LNCAP (cell line): Measurements from ENCODE around the gene DPYD.

Experiments used
- TF ChIP-seq, protein P1 (sequence below): fragments of 450-650 bp; IDR thresholded peaks from 2 replicates; pipeline ENCODE4 v1.5.1; 2017; ENCODE audit warnings: mild to moderate bottlenecking

Gene DPYD

DNA sequence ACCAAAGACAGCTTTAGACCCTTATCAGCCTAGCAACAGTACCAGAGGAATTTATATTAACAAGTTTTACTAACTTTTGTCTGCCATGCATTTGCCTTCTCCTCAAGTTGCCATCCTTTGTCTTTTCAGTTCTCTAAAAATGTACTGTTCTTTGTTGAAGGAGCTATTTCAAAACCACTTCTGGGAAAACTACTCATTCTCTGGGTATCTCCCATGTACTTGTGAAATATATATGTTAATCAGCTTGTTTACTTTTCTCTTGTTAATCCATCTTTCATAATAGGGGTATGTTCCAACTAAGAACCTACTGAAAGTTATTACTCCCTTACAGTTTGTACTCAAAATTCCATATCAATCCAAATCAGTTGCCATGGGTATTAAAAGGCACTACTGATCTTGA, 16.3 kb downstream of the DPYD start:
- TF ChIP-seq, protein P1, sequence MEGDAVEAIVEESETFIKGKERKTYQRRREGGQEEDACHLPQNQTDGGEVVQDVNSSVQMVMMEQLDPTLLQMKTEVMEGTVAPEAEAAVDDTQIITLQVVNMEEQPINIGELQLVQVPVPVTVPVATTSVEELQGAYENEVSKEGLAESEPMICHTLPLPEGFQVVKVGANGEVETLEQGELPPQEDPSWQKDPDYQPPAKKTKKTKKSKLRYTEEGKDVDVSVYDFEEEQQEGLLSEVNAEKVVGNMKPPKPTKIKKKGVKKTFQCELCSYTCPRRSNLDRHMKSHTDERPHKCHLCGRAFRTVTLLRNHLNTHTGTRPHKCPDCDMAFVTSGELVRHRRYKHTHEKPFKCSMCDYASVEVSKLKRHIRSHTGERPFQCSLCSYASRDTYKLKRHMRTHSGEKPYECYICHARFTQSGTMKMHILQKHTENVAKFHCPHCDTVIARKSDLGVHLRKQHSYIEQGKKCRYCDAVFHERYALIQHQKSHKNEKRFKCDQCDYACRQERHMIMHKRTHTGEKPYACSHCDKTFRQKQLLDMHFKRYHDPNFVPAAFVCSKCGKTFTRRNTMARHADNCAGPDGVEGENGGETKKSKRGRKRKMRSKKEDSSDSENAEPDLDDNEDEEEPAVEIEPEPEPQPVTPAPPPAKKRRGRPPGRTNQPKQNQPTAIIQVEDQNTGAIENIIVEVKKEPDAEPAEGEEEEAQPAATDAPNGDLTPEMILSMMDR = no peak

- TF ChIP-seq, protein P1 = no peak
These were observed 17.2 kb downstream of the DPYD start for GRCh38 chr1:97903626-97904025.

GRCh38 chr1:97902067-97902466, 18.8 kb downstream of the DPYD start:
- TF ChIP-seq, protein P1 = no peak

DNA sequence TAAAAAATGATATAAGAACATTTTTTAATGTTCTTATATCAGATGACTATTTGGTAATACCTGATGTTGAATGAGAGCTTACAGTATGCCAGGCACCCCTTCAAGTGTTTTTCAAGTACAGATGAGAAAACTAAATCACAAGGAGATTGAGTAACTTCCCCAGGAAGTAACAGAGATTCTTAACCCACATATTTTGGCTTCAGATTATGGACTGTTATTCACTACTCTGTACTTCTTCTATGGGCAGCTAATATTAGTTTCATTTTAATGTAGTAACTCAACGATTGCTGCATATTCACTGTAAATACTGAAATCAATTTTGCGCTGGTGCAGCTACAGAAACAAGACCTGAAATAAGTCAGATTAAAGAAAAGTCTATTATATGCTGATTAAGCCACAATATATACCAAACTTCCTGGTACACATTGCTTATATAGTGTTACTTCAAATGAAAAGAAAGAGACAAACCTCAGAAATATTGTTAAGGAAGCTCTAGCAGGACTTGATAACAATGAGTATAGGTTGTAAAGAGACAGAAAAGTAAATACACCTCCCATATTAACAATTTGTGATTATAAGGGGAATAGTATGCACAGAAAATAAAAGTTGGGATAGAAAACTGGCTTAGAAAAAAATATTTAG, 19.7 kb downstream of the DPYD start:
- TF ChIP-seq, protein P1 = no peak

GRCh38 chr1:97898948-97899347, 21.9 kb downstream of the DPYD start:
- TF ChIP-seq, protein P1 = no peak

GRCh38 chr1:97895278-97895677, 25.6 kb downstream of the DPYD start:
- TF ChIP-seq, protein P1 = no peak

GRCh38 chr1:97893844-97894243, 27.0 kb downstream of the DPYD start:
- TF ChIP-seq, protein P1 = no peak

GRCh38 chr1:97886199-97886598, 34.6 kb downstream of the DPYD start:
- TF ChIP-seq, protein P1 = no peak
